Naive thymus-derived CD4-positive, alpha-beta T cell (primary cell): ENCODE data around the gene SLC22A23. TPM values are rescaled to one million over a fixed set of nuclear protein-coding genes. Genes with fewer than 3 reads are reported as not detected.

ENCODE experiments used
- ATAC-seq: fragments of 150-1000 bp; cut with Tn5 transposase; 2 replicates; pipeline ENCODE4 v1.10.0; 2021; ENCODE audit warnings: mild to moderate bottlenecking, moderate library complexity
- CTCF ChIA-PET: fragments of 350-600 bp; sonication (Branson Sonifier 250); formaldehyde crosslinking; loops from one replicate; lab custom pipeline; 2021; ENCODE audit warnings: antibody characterized with exemption; lab: Charles Lee
- POLR2A ChIA-PET: fragments of 350-600 bp; sonication (Branson Sonifier 250); formaldehyde crosslinking; loops from one replicate; lab custom pipeline; 2021; ENCODE audit warnings: antibody characterized with exemption, inconsistent platforms; lab: Charles Lee
- DNase-seq, 9 donors: peaks; one replicate each; pipeline versions ENCODE4 v3.0.0 to v3.0.0-alpha.2; 2020 to 2022; ENCODE audit warnings: mixed read lengths in 1 of 9
- H3K27ac ChIP-seq: one replicate; pipeline ENCODE4 v1.7.0; 2013; ENCODE audit warnings: mild to moderate bottlenecking, low read depth, low read length, moderate library complexity
- H3K27me3 ChIP-seq, 2 donors: one replicate each; pipeline ENCODE4 v1.7.0; 2013; ENCODE audit warnings: low read length in 2 of 2, mild to moderate bottlenecking in 2 of 2, moderate library complexity in 2 of 2; ENCODE audit not compliant: control insufficient read depth in 2 of 2, insufficient read depth in 2 of 2
- H3K36me3 ChIP-seq, 3 experiments: 1 replicate in 2 of 3; 2 replicates in 1 of 3; pipeline ENCODE4 v1.7.0; 2013; ENCODE audit warnings: low read length in 3 of 3, mild to moderate bottlenecking in 3 of 3, moderate library complexity in 1 of 3; ENCODE audit not compliant: insufficient read depth in 3 of 3, control insufficient read depth in 2 of 3
- H3K4me1 ChIP-seq, 2 donors: one replicate each; pipeline ENCODE4 v1.7.0; 2013; ENCODE audit warnings: low read length in 2 of 2, mild to moderate bottlenecking in 2 of 2, moderate library complexity in 1 of 2; ENCODE audit not compliant: control insufficient read depth in 2 of 2, insufficient read depth in 2 of 2
- H3K4me3 ChIP-seq: 2 replicates; pipeline ENCODE4 v1.7.0; 2013; ENCODE audit warnings: mild to moderate bottlenecking, low read length
- H3K9me3 ChIP-seq, 3 experiments: 1 replicate in 2 of 3; 2 replicates in 1 of 3; pipeline ENCODE4 v1.7.0; 2013; ENCODE audit warnings: low read length in 3 of 3; ENCODE audit not compliant: control insufficient read depth in 2 of 3
- H3K27ac Mint-ChIP-seq, 9 donors: one replicate each; pipeline ENCODE4 v1.8.0; 2020 to 2022; ENCODE audit warnings: mixed read lengths in 9 of 9, mild to moderate bottlenecking in 8 of 9, moderate library complexity in 5 of 9, inconsistent platforms in 2 of 9
- H3K27me3 Mint-ChIP-seq, 5 donors: one replicate each; pipeline ENCODE4 v1.8.0; 2021 to 2022; ENCODE audit warnings: mixed read lengths in 5 of 5, mild to moderate bottlenecking in 1 of 5
- H3K36me3 Mint-ChIP-seq, 5 donors: one replicate each; pipeline ENCODE4 v1.8.0; 2020 to 2022; ENCODE audit warnings: mixed read lengths in 5 of 5, mild to moderate bottlenecking in 3 of 5, inconsistent platforms in 1 of 5
- H3K4me1 Mint-ChIP-seq, 7 donors: one replicate each; pipeline ENCODE4 v1.8.0; 2020 to 2022; ENCODE audit warnings: mixed read lengths in 7 of 7, mild to moderate bottlenecking in 3 of 7, inconsistent platforms in 1 of 7
- H3K4me3 Mint-ChIP-seq, 10 donors: one replicate each; pipeline ENCODE4 v1.8.0; 2020 to 2022; ENCODE audit warnings: mild to moderate bottlenecking in 10 of 10, mixed read lengths in 10 of 10, moderate library complexity in 6 of 10, inconsistent platforms in 2 of 10
- H3K9me3 Mint-ChIP-seq, 11 donors: one replicate each; pipeline ENCODE4 v1.8.0; 2020 to 2022; ENCODE audit warnings: mixed read lengths in 11 of 11, mild to moderate bottlenecking in 4 of 11, inconsistent platforms in 1 of 11, moderate library complexity in 1 of 11
- intact Hi-C, 2 donors: fragments of 100-400 bp; cut with micrococcal nuclease; formaldehyde crosslinking; loops; one replicate each; pipeline ENCODE4 v1.15.1; 2023
- polyA plus RNA-seq, 2 donors: library from polyadenylated mRNA; unstranded; fragments of 300-500 nt; fragmentation: Illumina TruSeq; gene quantifications; one replicate each; pipeline ENCODE4 v1.2.3, GENCODE V29; 2021
- total RNA-seq, 6 experiments: library from RNA in 5 of 6; stranded (reverse) in 5 of 6; gene quantifications; 1 replicate in 5 of 6; 2 replicates in 1 of 6; pipeline ENCODE4 v1.2.3 and lab custom pipeline; 2021 to 2026

Gene SLC22A23
- total and polyA plus RNA-seq, 7 experiments from 2014 or later: 1.1 to 23.8 (median 13.6) TPM

- POLR2A ChIA-PET: no interaction called here
- CTCF ChIA-PET: no interaction called here
- Mint-ChIP-seq H3K9me3 (peaks cover 0 to 9% (median 0%) of the 10 kb centered on the region in 11 donors), H3K27me3 (peaks cover 23 to 64% (median 40%) of the 10 kb centered on the region in 5 donors), H3K4me3 (no peak overlapping the region), H3K4me1 (peaks cover 0 to 12% (median 5%) of the 10 kb centered on the region in 7 donors), H3K27ac (no peak overlapping the region), H3K36me3 (no peaks in the 10 kb centered on the region)
- Histone ChIP-seq H3K27ac (no peak overlapping the region), H3K9me3 (no peaks in the 10 kb centered on the region), H3K27me3 (peaks cover 3 to 5% of the 10 kb centered on the region in 2 donors), H3K4me3 (no peak overlapping the region), H3K4me1 (peaks cover 10% of the 10 kb centered on the region in 2 donors), H3K36me3 (no peaks in the 10 kb centered on the region)
- intact Hi-C loops: no loop called here
- DNase-seq: no peak
- no peak for ATAC-seq
These were observed 234.3 kb downstream of the SLC22A23 start for GRCh38 chr6:3222506-3223038.

DNA sequence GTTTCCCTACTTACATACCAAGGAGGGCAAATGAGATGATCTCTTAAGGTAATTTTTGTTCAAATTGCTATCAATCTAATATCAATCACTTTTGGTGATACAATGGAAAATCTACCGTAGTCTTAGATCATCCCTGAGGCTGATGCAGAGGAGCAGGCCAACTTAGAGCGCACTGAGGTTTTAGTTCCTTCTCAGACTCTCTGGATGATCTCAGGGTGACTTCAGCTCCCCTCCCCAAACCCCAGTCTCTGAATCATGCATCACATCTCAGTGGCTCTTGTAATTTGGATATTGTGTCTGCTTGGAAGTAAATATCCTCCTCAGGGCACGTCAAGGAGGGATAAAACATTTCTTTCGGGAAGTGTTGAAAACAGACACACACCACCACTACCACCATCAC is 235.3 kb downstream of the SLC22A23 start:
- no peak overlapping the region for H3K27ac ChIP-seq
- no peaks in the 10 kb centered on the region for H3K9me3 ChIP-seq
- no peak for DNase-seq
- intact Hi-C loops: no loop called here
- no peak for ATAC-seq
- peaks cover 24 to 65% (median 38%) of the 10 kb centered on the region in 5 donors for H3K27me3 Mint-ChIP-seq
- peak overlapping the region in 1 of 9 donors; percentile 13 for H3K27ac Mint-ChIP-seq
- peaks cover 0 to 6% (median 2%) of the 10 kb centered on the region in 7 donors for H3K4me1 Mint-ChIP-seq
- H3K4me3 Mint-ChIP-seq: no peak overlapping the region
- no peaks in the 10 kb centered on the region for H3K36me3 Mint-ChIP-seq
- H3K9me3 Mint-ChIP-seq: peaks cover 0 to 9% (median 0%) of the 10 kb centered on the region in 11 donors
- peaks cover 2 to 3% of the 10 kb centered on the region in 2 donors for H3K27me3 ChIP-seq
- H3K4me3 ChIP-seq: no peak overlapping the region
- H3K4me1 ChIP-seq: peaks cover under 1 to 1% of the 10 kb centered on the region in 2 donors
- no peaks in the 10 kb centered on the region for H3K36me3 ChIP-seq
- ChIA-PET POLR2A (no interaction called here), CTCF (no interaction called here)

GRCh38 chr6:3220366-3220765 is 236.5 kb downstream of the SLC22A23 start:
- H3K9me3 ChIP-seq: no peaks in the 10 kb centered on the region
- no peaks in the 10 kb centered on the region for H3K4me1 Mint-ChIP-seq
- H3K27ac Mint-ChIP-seq: no peak overlapping the region
- H3K27me3 Mint-ChIP-seq: peaks cover 25 to 62% (median 35%) of the 10 kb centered on the region in 5 donors
- ATAC-seq: no peak
- no peaks in the 10 kb centered on the region for H3K27me3 ChIP-seq
- H3K4me3 ChIP-seq: no peak overlapping the region
- intact Hi-C loops: no loop called here
- peaks cover 0 to 9% (median 0%) of the 10 kb centered on the region in 11 donors for H3K9me3 Mint-ChIP-seq
- H3K36me3 Mint-ChIP-seq: no peaks in the 10 kb centered on the region
- no peak overlapping the region for H3K27ac ChIP-seq
- ChIA-PET POLR2A (no interaction called here), CTCF (no interaction called here)
- H3K36me3 ChIP-seq: no peaks in the 10 kb centered on the region
- H3K4me3 Mint-ChIP-seq: no peak overlapping the region
- H3K4me1 ChIP-seq: no peaks in the 10 kb centered on the region
- no peak for DNase-seq

Other genes with a start within 250 kb of the SLC22A23 start
- gene TUBB2B, start 229.4 kb downstream of the SLC22A23 start, total RNA-seq: 1 to 10 TPM in 1 of 5 experiments, under 1 TPM in 2, not detected in 2; 0.27 to 1.6 (median 0.54) TPM
- gene TUBB2B, start 229.4 kb downstream of the SLC22A23 start, polyA plus RNA-seq: under 1 TPM in 1 of 2 donors, not detected in 1; 0.18 TPM
- 10 to 100 TPM; 15.6 to 45.0 (median 27.7) TPM for gene PSMG4, start 198.1 kb downstream of the SLC22A23 start, total RNA-seq
- gene PSMG4, start 198.1 kb downstream of the SLC22A23 start, polyA plus RNA-seq: 10 to 100 TPM; 53.8 to 81.7 TPM